ENCODE data around the gene KCNA3. TPM values are rescaled to one million over a fixed set of nuclear protein-coding genes. Genes with fewer than 3 reads are reported as not detected.

The KCNA3 gene
- total RNA-seq, 1 experiment from 2014 or later, result 1.2 TPM

GRCh38 chr1:110700767-110701166 is 26.0 kb upstream of the KCNA3 start (continued):
- TF ChIP-seq ZSCAN18 (CRISPR knock-in tag; IDR thresholded peaks at IDR 0.05), result no peak
- TF ChIP-seq FOXP1 (CRISPR knock-in tag; IDR thresholded peaks at IDR 0.05; ENCODE audit: borderline replicate concordance), result no peak
- TF ChIP-seq NR2C2 (CRISPR knock-in tag; IDR thresholded peaks at IDR 0.05), result no peak
- no peak for TF ChIP-seq NFATC4 (CRISPR knock-in tag; IDR thresholded peaks at IDR 0.05)

- POLR2A ChIA-PET, result no interaction called here
- Mint-ChIP-seq H3K36me3 (no peaks in the 10 kb centered on the region), H3K27me3 (ENCODE audit: low read depth) (no peaks in the 10 kb centered on the region), H3K27ac (no peak overlapping the region), H3K4me3 (no peak overlapping the region), H3K9me3 (no peaks in the 10 kb centered on the region), H3K4me1 (no peaks in the 10 kb centered on the region)
- CTCF ChIA-PET, result interaction anchor here (0.9 kb wide), 1 partner anchor 9 kb away, joined by 3 read pairs; no protein-coding TSS in a partner anchor
- DNase-seq (ENCODE audit: low spot score) (no peak), ATAC-seq (no peak)
- no peak for TF ChIP-seq CREM (CRISPR knock-in tag; IDR thresholded peaks at IDR 0.05)
- no peak for TF ChIP-seq NFE2L1 (CRISPR knock-in tag; IDR thresholded peaks at IDR 0.05)
- no peak for TF ChIP-seq FOXK1 (CRISPR knock-in tag; IDR thresholded peaks at IDR 0.05)
- no peak for TF ChIP-seq SOX15 (CRISPR knock-in tag; IDR thresholded peaks at IDR 0.05)
- TF ChIP-seq, protein P1, sequence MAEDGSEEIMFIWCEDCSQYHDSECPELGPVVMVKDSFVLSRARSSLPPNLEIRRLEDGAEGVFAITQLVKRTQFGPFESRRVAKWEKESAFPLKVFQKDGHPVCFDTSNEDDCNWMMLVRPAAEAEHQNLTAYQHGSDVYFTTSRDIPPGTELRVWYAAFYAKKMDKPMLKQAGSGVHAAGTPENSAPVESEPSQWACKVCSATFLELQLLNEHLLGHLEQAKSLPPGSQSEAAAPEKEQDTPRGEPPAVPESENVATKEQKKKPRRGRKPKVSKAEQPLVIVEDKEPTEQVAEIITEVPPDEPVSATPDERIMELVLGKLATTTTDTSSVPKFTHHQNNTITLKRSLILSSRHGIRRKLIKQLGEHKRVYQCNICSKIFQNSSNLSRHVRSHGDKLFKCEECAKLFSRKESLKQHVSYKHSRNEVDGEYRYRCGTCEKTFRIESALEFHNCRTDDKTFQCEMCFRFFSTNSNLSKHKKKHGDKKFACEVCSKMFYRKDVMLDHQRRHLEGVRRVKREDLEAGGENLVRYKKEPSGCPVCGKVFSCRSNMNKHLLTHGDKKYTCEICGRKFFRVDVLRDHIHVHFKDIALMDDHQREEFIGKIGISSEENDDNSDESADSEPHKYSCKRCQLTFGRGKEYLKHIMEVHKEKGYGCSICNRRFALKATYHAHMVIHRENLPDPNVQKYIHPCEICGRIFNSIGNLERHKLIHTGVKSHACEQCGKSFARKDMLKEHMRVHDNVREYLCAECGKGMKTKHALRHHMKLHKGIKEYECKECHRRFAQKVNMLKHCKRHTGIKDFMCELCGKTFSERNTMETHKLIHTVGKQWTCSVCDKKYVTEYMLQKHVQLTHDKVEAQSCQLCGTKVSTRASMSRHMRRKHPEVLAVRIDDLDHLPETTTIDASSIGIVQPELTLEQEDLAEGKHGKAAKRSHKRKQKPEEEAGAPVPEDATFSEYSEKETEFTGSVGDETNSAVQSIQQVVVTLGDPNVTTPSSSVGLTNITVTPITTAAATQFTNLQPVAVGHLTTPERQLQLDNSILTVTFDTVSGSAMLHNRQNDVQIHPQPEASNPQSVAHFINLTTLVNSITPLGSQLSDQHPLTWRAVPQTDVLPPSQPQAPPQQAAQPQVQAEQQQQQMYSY (CRISPR knock-in tag; IDR thresholded peaks at IDR 0.05), result no peak
- no peak for TF ChIP-seq ZNF671 (CRISPR knock-in tag; IDR thresholded peaks at IDR 0.05)
- no peak for TF ChIP-seq KAT7 (CRISPR knock-in tag; IDR thresholded peaks at IDR 0.05; ENCODE audit: borderline replicate concordance)
- TF ChIP-seq, protein P2, sequence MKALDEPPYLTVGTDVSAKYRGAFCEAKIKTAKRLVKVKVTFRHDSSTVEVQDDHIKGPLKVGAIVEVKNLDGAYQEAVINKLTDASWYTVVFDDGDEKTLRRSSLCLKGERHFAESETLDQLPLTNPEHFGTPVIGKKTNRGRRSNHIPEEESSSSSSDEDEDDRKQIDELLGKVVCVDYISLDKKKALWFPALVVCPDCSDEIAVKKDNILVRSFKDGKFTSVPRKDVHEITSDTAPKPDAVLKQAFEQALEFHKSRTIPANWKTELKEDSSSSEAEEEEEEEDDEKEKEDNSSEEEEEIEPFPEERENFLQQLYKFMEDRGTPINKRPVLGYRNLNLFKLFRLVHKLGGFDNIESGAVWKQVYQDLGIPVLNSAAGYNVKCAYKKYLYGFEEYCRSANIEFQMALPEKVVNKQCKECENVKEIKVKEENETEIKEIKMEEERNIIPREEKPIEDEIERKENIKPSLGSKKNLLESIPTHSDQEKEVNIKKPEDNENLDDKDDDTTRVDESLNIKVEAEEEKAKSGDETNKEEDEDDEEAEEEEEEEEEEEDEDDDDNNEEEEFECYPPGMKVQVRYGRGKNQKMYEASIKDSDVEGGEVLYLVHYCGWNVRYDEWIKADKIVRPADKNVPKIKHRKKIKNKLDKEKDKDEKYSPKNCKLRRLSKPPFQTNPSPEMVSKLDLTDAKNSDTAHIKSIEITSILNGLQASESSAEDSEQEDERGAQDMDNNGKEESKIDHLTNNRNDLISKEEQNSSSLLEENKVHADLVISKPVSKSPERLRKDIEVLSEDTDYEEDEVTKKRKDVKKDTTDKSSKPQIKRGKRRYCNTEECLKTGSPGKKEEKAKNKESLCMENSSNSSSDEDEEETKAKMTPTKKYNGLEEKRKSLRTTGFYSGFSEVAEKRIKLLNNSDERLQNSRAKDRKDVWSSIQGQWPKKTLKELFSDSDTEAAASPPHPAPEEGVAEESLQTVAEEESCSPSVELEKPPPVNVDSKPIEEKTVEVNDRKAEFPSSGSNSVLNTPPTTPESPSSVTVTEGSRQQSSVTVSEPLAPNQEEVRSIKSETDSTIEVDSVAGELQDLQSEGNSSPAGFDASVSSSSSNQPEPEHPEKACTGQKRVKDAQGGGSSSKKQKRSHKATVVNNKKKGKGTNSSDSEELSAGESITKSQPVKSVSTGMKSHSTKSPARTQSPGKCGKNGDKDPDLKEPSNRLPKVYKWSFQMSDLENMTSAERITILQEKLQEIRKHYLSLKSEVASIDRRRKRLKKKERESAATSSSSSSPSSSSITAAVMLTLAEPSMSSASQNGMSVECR (CRISPR knock-in tag; IDR thresholded peaks at IDR 0.05; ENCODE audit: borderline replicate concordance), result no peak
- TF ChIP-seq HMGXB4 (CRISPR knock-in tag; IDR thresholded peaks at IDR 0.05), result no peak
- no peak for TF ChIP-seq CBFB (CRISPR knock-in tag; IDR thresholded peaks at IDR 0.05; ENCODE audit: low read depth)
- TF ChIP-seq RORB (CRISPR knock-in tag; IDR thresholded peaks at IDR 0.05), result no peak
- TF ChIP-seq, protein P3, sequence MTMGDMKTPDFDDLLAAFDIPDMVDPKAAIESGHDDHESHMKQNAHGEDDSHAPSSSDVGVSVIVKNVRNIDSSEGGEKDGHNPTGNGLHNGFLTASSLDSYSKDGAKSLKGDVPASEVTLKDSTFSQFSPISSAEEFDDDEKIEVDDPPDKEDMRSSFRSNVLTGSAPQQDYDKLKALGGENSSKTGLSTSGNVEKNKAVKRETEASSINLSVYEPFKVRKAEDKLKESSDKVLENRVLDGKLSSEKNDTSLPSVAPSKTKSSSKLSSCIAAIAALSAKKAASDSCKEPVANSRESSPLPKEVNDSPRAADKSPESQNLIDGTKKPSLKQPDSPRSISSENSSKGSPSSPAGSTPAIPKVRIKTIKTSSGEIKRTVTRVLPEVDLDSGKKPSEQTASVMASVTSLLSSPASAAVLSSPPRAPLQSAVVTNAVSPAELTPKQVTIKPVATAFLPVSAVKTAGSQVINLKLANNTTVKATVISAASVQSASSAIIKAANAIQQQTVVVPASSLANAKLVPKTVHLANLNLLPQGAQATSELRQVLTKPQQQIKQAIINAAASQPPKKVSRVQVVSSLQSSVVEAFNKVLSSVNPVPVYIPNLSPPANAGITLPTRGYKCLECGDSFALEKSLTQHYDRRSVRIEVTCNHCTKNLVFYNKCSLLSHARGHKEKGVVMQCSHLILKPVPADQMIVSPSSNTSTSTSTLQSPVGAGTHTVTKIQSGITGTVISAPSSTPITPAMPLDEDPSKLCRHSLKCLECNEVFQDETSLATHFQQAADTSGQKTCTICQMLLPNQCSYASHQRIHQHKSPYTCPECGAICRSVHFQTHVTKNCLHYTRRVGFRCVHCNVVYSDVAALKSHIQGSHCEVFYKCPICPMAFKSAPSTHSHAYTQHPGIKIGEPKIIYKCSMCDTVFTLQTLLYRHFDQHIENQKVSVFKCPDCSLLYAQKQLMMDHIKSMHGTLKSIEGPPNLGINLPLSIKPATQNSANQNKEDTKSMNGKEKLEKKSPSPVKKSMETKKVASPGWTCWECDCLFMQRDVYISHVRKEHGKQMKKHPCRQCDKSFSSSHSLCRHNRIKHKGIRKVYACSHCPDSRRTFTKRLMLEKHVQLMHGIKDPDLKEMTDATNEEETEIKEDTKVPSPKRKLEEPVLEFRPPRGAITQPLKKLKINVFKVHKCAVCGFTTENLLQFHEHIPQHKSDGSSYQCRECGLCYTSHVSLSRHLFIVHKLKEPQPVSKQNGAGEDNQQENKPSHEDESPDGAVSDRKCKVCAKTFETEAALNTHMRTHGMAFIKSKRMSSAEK (CRISPR knock-in tag; IDR thresholded peaks at IDR 0.05; ENCODE audit: borderline replicate concordance), result no peak
- TF ChIP-seq, protein P4, sequence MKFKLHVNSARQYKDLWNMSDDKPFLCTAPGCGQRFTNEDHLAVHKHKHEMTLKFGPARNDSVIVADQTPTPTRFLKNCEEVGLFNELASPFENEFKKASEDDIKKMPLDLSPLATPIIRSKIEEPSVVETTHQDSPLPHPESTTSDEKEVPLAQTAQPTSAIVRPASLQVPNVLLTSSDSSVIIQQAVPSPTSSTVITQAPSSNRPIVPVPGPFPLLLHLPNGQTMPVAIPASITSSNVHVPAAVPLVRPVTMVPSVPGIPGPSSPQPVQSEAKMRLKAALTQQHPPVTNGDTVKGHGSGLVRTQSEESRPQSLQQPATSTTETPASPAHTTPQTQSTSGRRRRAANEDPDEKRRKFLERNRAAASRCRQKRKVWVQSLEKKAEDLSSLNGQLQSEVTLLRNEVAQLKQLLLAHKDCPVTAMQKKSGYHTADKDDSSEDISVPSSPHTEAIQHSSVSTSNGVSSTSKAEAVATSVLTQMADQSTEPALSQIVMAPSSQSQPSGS (CRISPR knock-in tag; IDR thresholded peaks at IDR 0.05; ENCODE audit: borderline replicate concordance, low read depth), result no peak
- TF ChIP-seq ZNF416 (CRISPR knock-in tag; IDR thresholded peaks at IDR 0.05), result no peak
- no peak for TF ChIP-seq TEAD1 (CRISPR knock-in tag; IDR thresholded peaks at IDR 0.05)
- TF ChIP-seq ZMAT4 (CRISPR knock-in tag; IDR thresholded peaks at IDR 0.05), result no peak
Measured at GRCh38 chr1:110697606-110698005, 22.9 kb upstream of the KCNA3 start.
